Endothelial cell of umbilical vein (primary cell): ENCODE data around the gene EVC. TPM values are rescaled to one million over a fixed set of nuclear protein-coding genes. Genes with fewer than 3 reads are reported as not detected.

Experiments
- BruUV-seq: library from RNA; stranded (reverse); fragments of 400-500 nt; replicated peaks from 2 replicates; lab custom pipeline; 2021; lab: Mats Ljungman, UMichigan
- CTCF ChIA-PET: fragments of 300-600, 350-600 bp; sonication (Branson Sonifier 250); formaldehyde crosslinking; loops from one replicate; lab custom pipeline; 2021; ENCODE audit warnings: antibody characterized with exemption, inconsistent platforms; lab: Charles Lee
- POLR2A ChIA-PET: fragments of 300-600, 350-600 bp; sonication (Branson Sonifier 250); formaldehyde crosslinking; loops from one replicate; lab custom pipeline; 2021; ENCODE audit warnings: antibody characterized with exemption, inconsistent platforms; lab: Charles Lee
- DNase-seq: peaks from one replicate; pipeline ENCODE4 v3.0.0-alpha.2; 2011; ENCODE audit warnings: low read depth, low spot score
- FAIRE-seq: peaks from 2 replicates; lab custom pipeline; 2011; peaks lifted over from hg19 to GRCh38; lab: Jason Lieb, UNC
- H2AFZ ChIP-seq: 2 replicates; pipeline ENCODE4 v1.6.0; 2012; ENCODE audit warnings: low read depth, low read length, control low read depth, inconsistent platforms
- H3K27ac ChIP-seq: 2 replicates; pipeline ENCODE4 v1.5.1; 2011; ENCODE audit warnings: low read depth, mild to moderate bottlenecking, control low read depth, low read length, moderate library complexity; ENCODE audit not compliant: insufficient read depth
- H3K27me3 ChIP-seq, 2 experiments: 2 replicates each; pipeline versions ENCODE4 v1.6.0 to v1.6.1; 2011; ENCODE audit warnings: low read length in 2 of 2, mixed read lengths in 1 of 2; ENCODE audit not compliant: control insufficient read depth in 2 of 2, insufficient read depth in 2 of 2
- H3K36me3 ChIP-seq, 2 experiments: 2 replicates in 1 of 2; 3 replicates in 1 of 2; pipeline ENCODE4 v1.5.1; 2011; ENCODE audit warnings: low read length in 2 of 2, mild to moderate bottlenecking in 1 of 2, moderate library complexity in 1 of 2; ENCODE audit not compliant: control insufficient read depth in 2 of 2, insufficient read depth in 2 of 2; ENCODE audit errors: extremely low read depth in 1 of 2
- H3K4me1 ChIP-seq: 3 replicates; pipeline ENCODE4 v1.5.1; 2011; ENCODE audit warnings: mild to moderate bottlenecking, low read length; ENCODE audit not compliant: control insufficient read depth, insufficient read depth; ENCODE audit errors: extremely low read depth
- H3K4me2 ChIP-seq: 2 replicates; pipeline ENCODE4 v1.6.1; 2011; ENCODE audit warnings: low read length, control low read depth, mixed read lengths; ENCODE audit not compliant: insufficient read depth
- H3K4me3 ChIP-seq, 3 experiments: fragments of 200-600 bp in 1 of 3; sonication (generic), shearing (Covaris generic) in 1 of 3; replicated peaks in 1 of 3; 2 replicates each; pipeline ENCODE4 v1.5.1; 2011 to 2016; ENCODE audit warnings: control low read depth in 3 of 3, low read length in 3 of 3, mild to moderate bottlenecking in 2 of 3, inconsistent platforms in 1 of 3, low read depth in 1 of 3, moderate library complexity in 1 of 3; ENCODE audit not compliant: insufficient read depth in 1 of 3
- H3K79me2 ChIP-seq: 2 replicates; pipeline ENCODE4 v1.6.0; 2012; ENCODE audit warnings: low read length, inconsistent platforms; ENCODE audit not compliant: control insufficient read depth, insufficient read depth
- H3K9ac ChIP-seq: replicated peaks from 2 replicates; pipeline ENCODE3; 2011; ENCODE audit warnings: low read length, control low read depth; ENCODE audit not compliant: insufficient read depth; ENCODE audit errors: extremely low read depth
- H3K9me1 ChIP-seq: replicated peaks from 3 replicates; pipeline ENCODE4 v1.6.0; 2011; ENCODE audit warnings: mild to moderate bottlenecking, low read length; ENCODE audit not compliant: control insufficient read depth, insufficient read depth; ENCODE audit errors: extremely low read depth
- H3K9me3 ChIP-seq: replicated peaks from 2 replicates; pipeline ENCODE4 v1.5.1; 2012; ENCODE audit warnings: low read length, inconsistent platforms; ENCODE audit not compliant: control insufficient read depth, insufficient read depth
- H4K20me1 ChIP-seq: replicated peaks from 2 replicates; pipeline ENCODE3; 2011; ENCODE audit warnings: mild to moderate bottlenecking, low read length; ENCODE audit not compliant: control insufficient read depth, insufficient read depth; ENCODE audit errors: extremely low read depth
- CTCF ChIP-seq, 2 donors: IDR thresholded peaks; 1 replicate in 1 of 2; 2 replicates in 1 of 2; pipeline ENCODE4 v1.5.1; 2011; ENCODE audit warnings: low read length in 2 of 2, mild to moderate bottlenecking in 2 of 2, moderate library complexity in 2 of 2, control low read depth in 1 of 2, inconsistent platforms in 1 of 2, low read depth in 1 of 2; ENCODE audit not compliant: insufficient read depth in 1 of 2; ENCODE audit errors: extremely low read depth in 1 of 2
- EZH2 ChIP-seq: IDR thresholded peaks from 2 replicates; pipeline ENCODE4 v1.6.1; 2012; ENCODE audit warnings: borderline replicate concordance, low read depth, mild to moderate bottlenecking, moderate library complexity, low read length, inconsistent platforms; ENCODE audit not compliant: severe bottlenecking
- FOS ChIP-seq: IDR thresholded peaks from 2 replicates; pipeline ENCODE4 v1.6.1; 2011; ENCODE audit warnings: mild to moderate bottlenecking, low read length, moderate library complexity, borderline replicate concordance; ENCODE audit not compliant: insufficient read depth
- GATA2 ChIP-seq: IDR thresholded peaks from 2 replicates; pipeline ENCODE4 v1.7.0; 2011; ENCODE audit warnings: low read depth, mild to moderate bottlenecking, moderate library complexity, mixed read lengths, low read length; ENCODE audit not compliant: insufficient read length, insufficient read depth
- JUN ChIP-seq: IDR thresholded peaks from 2 replicates; pipeline ENCODE4 v1.6.1; 2011; ENCODE audit warnings: borderline replicate concordance, low read depth; ENCODE audit not compliant: insufficient read length, insufficient read depth
- MYC ChIP-seq: IDR thresholded peaks from one replicate; pipeline ENCODE4 v1.6.1; 2011; ENCODE audit warnings: mild to moderate bottlenecking, low read depth, low read length
- POLR2A ChIP-seq: IDR thresholded peaks from 2 replicates; pipeline ENCODE4 v1.6.1; 2012; ENCODE audit warnings: low read depth, mild to moderate bottlenecking, control low read depth, low read length
- POLR2AphosphoS5 ChIP-seq: IDR thresholded peaks from 2 replicates; pipeline ENCODE4 v1.6.1; 2012; ENCODE audit warnings: low read depth, mild to moderate bottlenecking, control low read depth, low read length, moderate library complexity; ENCODE audit not compliant: insufficient read depth
- dilution Hi-C: fragments of 300-500 bp; cut with MboI; formaldehyde crosslinking; loops from one replicate; pipeline ENCODE4 v1.15.0; 2019; ENCODE audit warnings: low sequenced_read_pairs; ENCODE audit not compliant: extremely low pct_ligation_motif_present
- intact Hi-C: fragments of 100-400 bp; cut with micrococcal nuclease; formaldehyde crosslinking; loops from one replicate; pipeline ENCODE4 v1.10.0; 2022
- polyA plus RNA-seq, 4 experiments: library from polyadenylated mRNA; depleted of rRNA in 3 of 4; stranded (reverse) in 3 of 4; unstranded in 1 of 4; fragments of >200 nt; gene quantifications; 2 replicates each; pipeline versions ENCODE4 v1.2.1 to v1.2.3, GENCODE V29; 2011 to 2012; ENCODE audit warnings: missing spikeins in 1 of 4
- total RNA-seq: library from RNA; stranded (reverse); gene quantifications from 2 replicates; pipeline ENCODE4 v1.2.3, GENCODE V29; 2021
- TF ChIP-seq, protein P1 (sequence below): IDR thresholded peaks from 2 replicates; pipeline ENCODE4 v1.6.1; 2011; ENCODE audit not compliant: insufficient read depth, insufficient read length

Gene EVC
- total and polyA plus RNA-seq, 2 donors (not counting 3 experiments of a cell fraction or from before 2014, with no cell fraction given): 6.3 to 31.6 TPM

- dilution Hi-C loops: no loop called here
- BruUV-seq: no TSS peak
- CTCF ChIA-PET: interaction anchor here (1.2 kb wide), 1 partner anchor 10 kb away, joined by 3 read pairs; no protein-coding TSS in a partner anchor
- Histone ChIP-seq H3K27me3 (no peaks in the 10 kb centered on the region), H3K4me1 (peaks cover 28% of the 10 kb centered on the region), H3K79me2 (no peaks in the 10 kb centered on the region), H4K20me1 (no peaks in the 10 kb centered on the region), H3K36me3 (peaks cover 0 to 19% of the 10 kb centered on the region in 2 experiments), H3K9me3 (no peaks in the 10 kb centered on the region), H3K4me3 (no peak overlapping the region), H3K4me2 (no peak overlapping the region), H3K9ac (no peak overlapping the region), H3K9me1 (no peaks in the 10 kb centered on the region), H2AFZ (no peak overlapping the region), H3K27ac (no peak overlapping the region)
- DNase-seq (no peak), FAIRE-seq (no peak)
- POLR2A ChIA-PET: no interaction called here
- intact Hi-C loops: no loop called here
- TF ChIP-seq GATA2 (no peak), POLR2A (no peak), MYC (no peak), JUN (no peak), CTCF (IDR thresholded peaks at IDR 0.05; ENCODE audit: extremely low read depth in 1 of 2, insufficient read depth in 1 of 2, low read depth in 1 of 2, low read length in 2 of 2) (no peak), POLR2AphosphoS5 (no peak), FOS (no peak), EZH2 (no peak)
- TF ChIP-seq, protein P1, sequence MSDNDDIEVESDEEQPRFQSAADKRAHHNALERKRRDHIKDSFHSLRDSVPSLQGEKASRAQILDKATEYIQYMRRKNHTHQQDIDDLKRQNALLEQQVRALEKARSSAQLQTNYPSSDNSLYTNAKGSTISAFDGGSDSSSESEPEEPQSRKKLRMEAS: no peak
These were observed 46.5 kb downstream of the EVC start for GRCh38 chr4:5757536-5757935.
